ENCODE measurements around the gene MRC1. TPM values are rescaled to one million over a fixed set of nuclear protein-coding genes. Genes with fewer than 3 reads are reported as not detected.
"Not testable (repeated sequence)": the region's sequence is repeated elsewhere in the genome, so short reads cannot be mapped to it uniquely, and the experiment has no call there.

The MRC1 gene
- polyA plus RNA-seq, 1 donor (not counting 4 experiments of a cell fraction or from before 2014, with no cell fraction given) = 0.01 TPM

GRCh38 chr10:17951868-17952371 is 142.8 kb downstream of the MRC1 start, which contains the start of gene SLC39A12:
Gene SLC39A12 (plus strand): TSS chr10:17951918. CDS start chr10:17953277, 1,359 bp downstream.
- no peaks in the 10 kb centered on the region for H3K36me3 ChIP-seq (ENCODE audit: control insufficient read depth in 2 of 2, extremely low read depth in 1 of 2, insufficient read depth in 2 of 2, low read length in 2 of 2)
- no peak within 1 kb of the TSS for H3K9ac ChIP-seq (ENCODE audit: control insufficient read depth, extremely low read depth, insufficient read depth, low read length)
- H3K27me3 ChIP-seq (ENCODE audit: control insufficient read depth, extremely low read depth, insufficient read depth, low read length) = no peaks in the 10 kb centered on the region
- H3K9me3 ChIP-seq (ENCODE audit: control insufficient read depth, low read depth, low read length) = no peaks in the 10 kb centered on the region
- no peaks in the 10 kb centered on the region for H3K4me1 ChIP-seq (ENCODE audit: control insufficient read depth, extremely low read depth, insufficient read depth, low read length)
- H3K9me1 ChIP-seq (ENCODE audit: control insufficient read depth, extremely low read depth, insufficient read depth, low read length) = no peaks in the 10 kb centered on the region
- H3K4me2 ChIP-seq (ENCODE audit: control insufficient read depth, extremely low read depth, insufficient read depth, low read depth, low read length) = no peak within 1 kb of the TSS
- TF ChIP-seq, protein P1, sequence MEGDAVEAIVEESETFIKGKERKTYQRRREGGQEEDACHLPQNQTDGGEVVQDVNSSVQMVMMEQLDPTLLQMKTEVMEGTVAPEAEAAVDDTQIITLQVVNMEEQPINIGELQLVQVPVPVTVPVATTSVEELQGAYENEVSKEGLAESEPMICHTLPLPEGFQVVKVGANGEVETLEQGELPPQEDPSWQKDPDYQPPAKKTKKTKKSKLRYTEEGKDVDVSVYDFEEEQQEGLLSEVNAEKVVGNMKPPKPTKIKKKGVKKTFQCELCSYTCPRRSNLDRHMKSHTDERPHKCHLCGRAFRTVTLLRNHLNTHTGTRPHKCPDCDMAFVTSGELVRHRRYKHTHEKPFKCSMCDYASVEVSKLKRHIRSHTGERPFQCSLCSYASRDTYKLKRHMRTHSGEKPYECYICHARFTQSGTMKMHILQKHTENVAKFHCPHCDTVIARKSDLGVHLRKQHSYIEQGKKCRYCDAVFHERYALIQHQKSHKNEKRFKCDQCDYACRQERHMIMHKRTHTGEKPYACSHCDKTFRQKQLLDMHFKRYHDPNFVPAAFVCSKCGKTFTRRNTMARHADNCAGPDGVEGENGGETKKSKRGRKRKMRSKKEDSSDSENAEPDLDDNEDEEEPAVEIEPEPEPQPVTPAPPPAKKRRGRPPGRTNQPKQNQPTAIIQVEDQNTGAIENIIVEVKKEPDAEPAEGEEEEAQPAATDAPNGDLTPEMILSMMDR (optimal IDR thresholded peaks at IDR 0.05 in 1 of 3, IDR thresholded peaks at IDR 0.05 in 1 of 3, conservative IDR thresholded peaks at IDR 0.05 in 1 of 3; ENCODE audit: extremely low read depth in 1 of 3, insufficient read depth in 2 of 3, low read length in 3 of 3) = no peak
- no peak for TF ChIP-seq EZH2 (IDR thresholded peaks at IDR 0.05; ENCODE audit: low read length)
- H3K4me3 ChIP-seq (ENCODE audit: control insufficient read depth in 2 of 3, extremely low read depth in 1 of 3, insufficient read depth in 2 of 3, low read depth in 1 of 3, low read length in 3 of 3) = no peak within 1 kb of the TSS
- DNase-seq (ENCODE audit: low read depth, low spot score) = no peak
- no peaks in the 10 kb centered on the region for H3K79me2 ChIP-seq (ENCODE audit: control insufficient read depth, insufficient read depth, low read length)
- no peak within 1 kb of the TSS for H2AFZ ChIP-seq (ENCODE audit: control insufficient read depth, low read length)
- no peaks in the 10 kb centered on the region for H4K20me1 ChIP-seq (ENCODE audit: control insufficient read depth, extremely low read depth, insufficient read depth, low read length)
- no peak within 1 kb of the TSS for H3K27ac ChIP-seq (ENCODE audit: control insufficient read depth, insufficient read depth, low read length)
- FAIRE-seq = no peak
- dilution Hi-C loops (cut with MboI; ENCODE audit: extremely low pct_ligation_motif_present, low sequenced_read_pairs) = no loop called here

GRCh38 chr10:17954372-17954771 is 145.2 kb downstream of the MRC1 start:
- H3K79me2 ChIP-seq (ENCODE audit: control insufficient read depth, insufficient read depth, low read length); H3K27ac ChIP-seq (ENCODE audit: control insufficient read depth, insufficient read depth, low read length); H3K9me1 ChIP-seq (ENCODE audit: control insufficient read depth, extremely low read depth, insufficient read depth, low read length); H3K9me3 ChIP-seq (ENCODE audit: control insufficient read depth, low read depth, low read length); H3K4me2 ChIP-seq (ENCODE audit: control insufficient read depth, extremely low read depth, insufficient read depth, low read depth, low read length); H3K4me1 ChIP-seq (ENCODE audit: control insufficient read depth, extremely low read depth, insufficient read depth, low read length); H3K9ac ChIP-seq (ENCODE audit: control insufficient read depth, extremely low read depth, insufficient read depth, low read length); H3K36me3 ChIP-seq (ENCODE audit: control insufficient read depth in 2 of 2, extremely low read depth in 1 of 2, insufficient read depth in 2 of 2, low read length in 2 of 2); H3K4me3 ChIP-seq (ENCODE audit: control insufficient read depth in 2 of 3, extremely low read depth in 1 of 3, insufficient read depth in 2 of 3, low read depth in 1 of 3, low read length in 3 of 3); dilution Hi-C loops (cut with MboI; ENCODE audit: extremely low pct_ligation_motif_present, low sequenced_read_pairs); H3K27me3 ChIP-seq (ENCODE audit: control insufficient read depth, extremely low read depth, insufficient read depth, low read length); H2AFZ ChIP-seq (ENCODE audit: control insufficient read depth, low read length); H4K20me1 ChIP-seq (ENCODE audit: control insufficient read depth, extremely low read depth, insufficient read depth, low read length); FAIRE-seq; DNase-seq (ENCODE audit: low read depth, low spot score): not testable (repeated sequence)

GRCh38 chr10:17954861-17955260 is 145.7 kb downstream of the MRC1 start:
- no peak overlapping the region for H3K4me2 ChIP-seq (ENCODE audit: control insufficient read depth, extremely low read depth, insufficient read depth, low read depth, low read length)
- dilution Hi-C loops (cut with MboI; ENCODE audit: extremely low pct_ligation_motif_present, low sequenced_read_pairs) = no loop called here

More at GRCh38 chr10:17954861-17955260, 145.7 kb downstream of the MRC1 start:
- FAIRE-seq (no peak), DNase-seq (ENCODE audit: low read depth, low spot score) (no peak)
- H3K4me3 ChIP-seq (ENCODE audit: control insufficient read depth in 2 of 3, extremely low read depth in 1 of 3, insufficient read depth in 2 of 3, low read depth in 1 of 3, low read length in 3 of 3) = no peak overlapping the region
- H3K36me3 ChIP-seq (ENCODE audit: control insufficient read depth in 2 of 2, extremely low read depth in 1 of 2, insufficient read depth in 2 of 2, low read length in 2 of 2) = no peaks in the 10 kb centered on the region
- no peaks in the 10 kb centered on the region for H4K20me1 ChIP-seq (ENCODE audit: control insufficient read depth, extremely low read depth, insufficient read depth, low read length)
- no peaks in the 10 kb centered on the region for H3K27me3 ChIP-seq (ENCODE audit: control insufficient read depth, extremely low read depth, insufficient read depth, low read length)
- H3K9me3 ChIP-seq (ENCODE audit: control insufficient read depth, low read depth, low read length) = no peaks in the 10 kb centered on the region
- TF ChIP-seq, protein P1 (optimal IDR thresholded peaks at IDR 0.05 in 1 of 3, IDR thresholded peaks at IDR 0.05 in 1 of 3, conservative IDR thresholded peaks at IDR 0.05 in 1 of 3; ENCODE audit: extremely low read depth in 1 of 3, insufficient read depth in 2 of 3, low read length in 3 of 3) = no peak
- no peak for TF ChIP-seq EZH2 (IDR thresholded peaks at IDR 0.05; ENCODE audit: low read length)
- no peaks in the 10 kb centered on the region for H3K4me1 ChIP-seq (ENCODE audit: control insufficient read depth, extremely low read depth, insufficient read depth, low read length)
- H2AFZ ChIP-seq (ENCODE audit: control insufficient read depth, low read length) = no peak overlapping the region
- no peaks in the 10 kb centered on the region for H3K9me1 ChIP-seq (ENCODE audit: control insufficient read depth, extremely low read depth, insufficient read depth, low read length)
- H3K27ac ChIP-seq (ENCODE audit: control insufficient read depth, insufficient read depth, low read length) = no peak overlapping the region
- H3K9ac ChIP-seq (ENCODE audit: control insufficient read depth, extremely low read depth, insufficient read depth, low read length) = no peak overlapping the region
- no peaks in the 10 kb centered on the region for H3K79me2 ChIP-seq (ENCODE audit: control insufficient read depth, insufficient read depth, low read length)
